GM19463 (cell line): ENCODE measurements around the gene TAS2R8.

Experiments
- ATAC-seq: cut with Tn5 transposase; IDR thresholded peaks from one replicate; pipeline ENCODE4 v1.9.1; 2021; ENCODE audit warnings: mild to moderate bottlenecking, moderate library complexity; ENCODE audit not compliant: unreplicated experiment

Gene TAS2R8

GRCh38 chr12:10756194-10756593, 50.9 kb downstream of the TAS2R8 start:
- no peak for ATAC-seq
